NCI-H2196 treated with DMSO at 0.1 percent for 48 hours (cell line): Measurements from ENCODE around the gene C1orf198.

Experiments
- DNase-seq: peaks from one replicate; lab custom pipeline; 2025; ENCODE audit not compliant: unreplicated experiment; lab: John Stamatoyannopoulos, UW

C1orf198 gene

GRCh38 chr1:230790026-230790425 is 78.3 kb downstream of the C1orf198 start:
- no peak for DNase-seq

GRCh38 chr1:230788561-230789275 is 79.6 kb downstream of the C1orf198 start:
- no peak for DNase-seq

GRCh38 chr1:230787471-230787870 is 80.8 kb downstream of the C1orf198 start:
- DNase-seq = no peak
